SK-N-SH treated with all-trans-retinoic acid at 6 μM for 48 hours (cell line): ENCODE data around the gene RLBP1.

Experiments used
- ARNTL ChIP-seq: fragments of 450-650 bp; formaldehyde crosslinking; IDR thresholded peaks from 2 replicates; pipeline ENCODE4 v1.5.0; 2020; ENCODE audit warnings: low read depth, mild to moderate bottlenecking, moderate library complexity, borderline replicate concordance
- GLIS3 ChIP-seq: fragments of 250-450 bp; sonication (Bioruptor Pico); IDR thresholded peaks from 2 replicates; pipeline ENCODE4 v1.5.0; 2020; ENCODE audit warnings: mild to moderate bottlenecking, moderate library complexity
- PATZ1 ChIP-seq: fragments of 250-450 bp; sonication (Bioruptor Pico); IDR thresholded peaks from 2 replicates; pipeline ENCODE4 v1.8.0; 2020; ENCODE audit warnings: mild to moderate bottlenecking, moderate library complexity, borderline replicate concordance
- PPARA ChIP-seq: fragments of 250-450 bp; sonication (Bioruptor Pico); IDR thresholded peaks from 2 replicates; pipeline ENCODE4 v1.5.0; 2020; ENCODE audit warnings: mild to moderate bottlenecking, borderline replicate concordance
- ZNF8 ChIP-seq: fragments of 450-650 bp; formaldehyde crosslinking; IDR thresholded peaks from 2 replicates; pipeline ENCODE4 v1.5.0; 2020; ENCODE audit warnings: mild to moderate bottlenecking, moderate library complexity
- TF ChIP-seq, protein P1 (sequence below): fragments of 250-450 bp; sonication (Bioruptor Pico); IDR thresholded peaks from 2 replicates; pipeline ENCODE4 v1.5.1; 2020; ENCODE audit warnings: low read depth, mild to moderate bottlenecking, moderate library complexity

DNA sequence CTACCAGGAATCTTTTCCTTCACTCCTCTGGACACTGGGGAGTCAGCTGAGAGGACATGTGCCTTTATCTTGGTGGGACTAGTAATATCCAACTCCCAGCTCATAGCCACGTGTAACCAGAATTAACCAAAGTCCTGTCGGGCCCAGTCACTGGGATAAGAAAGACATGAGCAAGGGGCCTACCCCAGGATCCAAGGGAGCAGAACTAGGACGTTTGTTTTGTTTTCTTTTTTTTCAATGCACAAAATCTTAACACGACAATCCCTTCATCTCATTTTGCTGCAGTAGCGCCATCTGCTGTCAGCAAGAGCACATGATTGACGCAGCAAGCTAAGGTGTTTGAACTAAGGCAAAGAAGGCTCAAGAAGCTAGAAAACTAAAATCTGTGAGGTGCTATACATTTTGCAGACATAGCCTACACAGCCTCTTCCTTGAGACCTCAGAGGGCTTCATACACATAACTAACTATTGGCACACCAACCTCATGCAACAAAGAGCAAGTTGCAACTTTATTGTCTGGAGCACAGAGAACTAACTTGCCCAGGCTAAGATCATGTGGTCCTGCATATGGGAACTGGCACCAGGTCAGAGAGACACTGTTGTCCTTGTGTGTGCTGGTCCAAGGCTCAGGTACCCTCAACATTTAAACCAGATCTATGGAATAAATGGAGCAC lies 43.6 kb downstream of the RLBP1 start:
- TF ChIP-seq ZNF8 (CRISPR knock-in tag) (no peak), PATZ1 (CRISPR knock-in tag) (no peak), ARNTL (CRISPR knock-in tag) (no peak), PPARA (CRISPR knock-in tag) (no peak), GLIS3 (CRISPR knock-in tag) (no peak)
- TF ChIP-seq, protein P1, sequence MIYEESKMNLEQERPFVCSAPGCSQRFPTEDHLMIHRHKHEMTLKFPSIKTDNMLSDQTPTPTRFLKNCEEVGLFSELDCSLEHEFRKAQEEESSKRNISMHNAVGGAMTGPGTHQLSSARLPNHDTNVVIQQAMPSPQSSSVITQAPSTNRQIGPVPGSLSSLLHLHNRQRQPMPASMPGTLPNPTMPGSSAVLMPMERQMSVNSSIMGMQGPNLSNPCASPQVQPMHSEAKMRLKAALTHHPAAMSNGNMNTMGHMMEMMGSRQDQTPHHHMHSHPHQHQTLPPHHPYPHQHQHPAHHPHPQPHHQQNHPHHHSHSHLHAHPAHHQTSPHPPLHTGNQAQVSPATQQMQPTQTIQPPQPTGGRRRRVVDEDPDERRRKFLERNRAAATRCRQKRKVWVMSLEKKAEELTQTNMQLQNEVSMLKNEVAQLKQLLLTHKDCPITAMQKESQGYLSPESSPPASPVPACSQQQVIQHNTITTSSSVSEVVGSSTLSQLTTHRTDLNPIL (CRISPR knock-in tag), result no peak
